Rectal smooth muscle tissue (tissue), 1 donor: Measurements from ENCODE around the gene SLC7A1.

Experiments
- H3K27ac ChIP-seq: one replicate; pipeline ENCODE4 v1.7.0; 2013; ENCODE audit warnings: low read depth, low read length, inconsistent platforms
- H3K27me3 ChIP-seq: one replicate; pipeline ENCODE4 v1.7.0; 2013; ENCODE audit warnings: low read length; ENCODE audit not compliant: control insufficient read depth, insufficient read depth
- H3K36me3 ChIP-seq: one replicate; pipeline ENCODE4 v1.7.0; 2013; ENCODE audit warnings: low read length; ENCODE audit not compliant: control insufficient read depth, insufficient read depth
- H3K4me1 ChIP-seq: one replicate; pipeline ENCODE4 v1.7.0; 2013; ENCODE audit warnings: low read length; ENCODE audit not compliant: control insufficient read depth, insufficient read depth
- H3K4me3 ChIP-seq: one replicate; pipeline ENCODE4 v1.7.0; 2013; ENCODE audit warnings: low read length
- H3K9ac ChIP-seq: one replicate; pipeline ENCODE4 v1.7.0; 2013; ENCODE audit warnings: low read length

SLC7A1 gene

GRCh38 chr13:29534083-29534482 is 61.4 kb downstream of the SLC7A1 start:
- Histone ChIP-seq H3K27me3 (no peaks in the 10 kb centered on the region), H3K9ac (no peak overlapping the region), H3K36me3 (peaks cover 4% of the 10 kb centered on the region), H3K4me3 (no peak overlapping the region), H3K27ac (no peak overlapping the region), H3K4me1 (peaks cover 12% of the 10 kb centered on the region)

- H3K4me3 ChIP-seq = no peak overlapping the region
- H3K27me3 ChIP-seq = no peaks in the 10 kb centered on the region
- H3K27ac ChIP-seq = no peak overlapping the region
- no peak overlapping the region for H3K9ac ChIP-seq
- H3K4me1 ChIP-seq = no peaks in the 10 kb centered on the region
- H3K36me3 ChIP-seq = peaks cover 4% of the 10 kb centered on the region
Measured at GRCh38 chr13:29532821-29533220, 62.7 kb downstream of the SLC7A1 start.

GRCh38 chr13:29532116-29532515 is 63.4 kb downstream of the SLC7A1 start:
- Histone ChIP-seq H3K27ac (no peak overlapping the region), H3K36me3 (peaks cover 4% of the 10 kb centered on the region)

GRCh38 chr13:29530901-29531300 is 64.6 kb downstream of the SLC7A1 start:
- Histone ChIP-seq H3K4me1 (no peaks in the 10 kb centered on the region), H3K27me3 (no peaks in the 10 kb centered on the region), H3K27ac (no peak overlapping the region), H3K9ac (no peak overlapping the region), H3K4me3 (no peak overlapping the region), H3K36me3 (peaks cover 8% of the 10 kb centered on the region)

More at GRCh38 chr13:29532116-29532515, 63.4 kb downstream of the SLC7A1 start:
- H3K9ac ChIP-seq = no peak overlapping the region
- H3K4me3 ChIP-seq = no peak overlapping the region
- no peaks in the 10 kb centered on the region for H3K4me1 ChIP-seq
- no peaks in the 10 kb centered on the region for H3K27me3 ChIP-seq

- Histone ChIP-seq H3K27me3 (no peaks in the 10 kb centered on the region), H3K4me3 (no peak overlapping the region), H3K27ac (no peak overlapping the region), H3K36me3 (peaks cover 8% of the 10 kb centered on the region), H3K9ac (no peak overlapping the region), H3K4me1 (no peaks in the 10 kb centered on the region)
Measured at GRCh38 chr13:29529754-29530153, 65.7 kb downstream of the SLC7A1 start.

GRCh38 chr13:29527916-29528315 is 67.6 kb downstream of the SLC7A1 start:
- Histone ChIP-seq H3K36me3 (peaks cover 13% of the 10 kb centered on the region), H3K9ac (no peak overlapping the region), H3K4me1 (no peaks in the 10 kb centered on the region), H3K27ac (no peak overlapping the region), H3K4me3 (no peak overlapping the region), H3K27me3 (no peaks in the 10 kb centered on the region)

GRCh38 chr13:29527511-29527910 is 68.0 kb downstream of the SLC7A1 start:
- Histone ChIP-seq H3K27ac (no peak overlapping the region), H3K9ac (no peak overlapping the region), H3K27me3 (no peaks in the 10 kb centered on the region), H3K4me3 (no peak overlapping the region), H3K36me3 (peaks cover 12% of the 10 kb centered on the region), H3K4me1 (no peaks in the 10 kb centered on the region)

- Histone ChIP-seq H3K4me3 (no peak overlapping the region), H3K4me1 (no peaks in the 10 kb centered on the region), H3K27ac (no peak overlapping the region), H3K27me3 (no peaks in the 10 kb centered on the region), H3K9ac (no peak overlapping the region), H3K36me3 (peaks cover 12% of the 10 kb centered on the region)
Measured at GRCh38 chr13:29526741-29527140, 68.7 kb downstream of the SLC7A1 start.

GRCh38 chr13:29525757-29526156 is 69.7 kb downstream of the SLC7A1 start:
- Histone ChIP-seq H3K36me3 (peaks cover 12% of the 10 kb centered on the region), H3K27me3 (no peaks in the 10 kb centered on the region), H3K4me1 (no peaks in the 10 kb centered on the region), H3K27ac (no peak overlapping the region), H3K9ac (no peak overlapping the region), H3K4me3 (no peak overlapping the region)

- Histone ChIP-seq H3K4me3 (no peak overlapping the region), H3K4me1 (no peaks in the 10 kb centered on the region), H3K27me3 (no peaks in the 10 kb centered on the region), H3K27ac (no peak overlapping the region), H3K9ac (no peak overlapping the region), H3K36me3 (peaks cover 12% of the 10 kb centered on the region)
Measured at GRCh38 chr13:29524641-29525040, 70.8 kb downstream of the SLC7A1 start.

GRCh38 chr13:29524176-29524575 is 71.3 kb downstream of the SLC7A1 start:
- H3K4me3 ChIP-seq = no peak overlapping the region
- H3K4me1 ChIP-seq = no peaks in the 10 kb centered on the region
- H3K36me3 ChIP-seq = peaks cover 12% of the 10 kb centered on the region
- no peak overlapping the region for H3K27ac ChIP-seq
- no peaks in the 10 kb centered on the region for H3K27me3 ChIP-seq
- no peak overlapping the region for H3K9ac ChIP-seq

- Histone ChIP-seq H3K4me3 (no peak overlapping the region), H3K27ac (no peak overlapping the region), H3K4me1 (no peaks in the 10 kb centered on the region), H3K9ac (no peak overlapping the region), H3K36me3 (peaks cover 12% of the 10 kb centered on the region), H3K27me3 (no peaks in the 10 kb centered on the region)
Measured at GRCh38 chr13:29523199-29523961, 72.1 kb downstream of the SLC7A1 start.

GRCh38 chr13:29522044-29522685 is 73.3 kb downstream of the SLC7A1 start:
- Histone ChIP-seq H3K36me3 (peaks cover 16% of the 10 kb centered on the region), H3K27me3 (no peaks in the 10 kb centered on the region), H3K27ac (no peak overlapping the region), H3K9ac (no peak overlapping the region), H3K4me3 (no peak overlapping the region), H3K4me1 (no peaks in the 10 kb centered on the region)
